Keratinocyte (primary cell): ENCODE data around the gene CYP11A1.

Experiments used
- EZH2 ChIP-seq: IDR thresholded peaks from one replicate; pipeline ENCODE4 v1.6.1; 2012; ENCODE audit warnings: inconsistent platforms, mild to moderate bottlenecking, low read length, moderate library complexity
- TF ChIP-seq, protein P1 (sequence below), 3 experiments: IDR thresholded peaks in 1 of 3; conservative IDR thresholded peaks in 1 of 3; optimal IDR thresholded peaks in 1 of 3; 2 replicates in 2 of 3; 3 replicates in 1 of 3; pipeline versions ENCODE3 to v1.5.1; 2011; ENCODE audit warnings: low read length in 3 of 3, mild to moderate bottlenecking in 3 of 3, moderate library complexity in 2 of 3, control low read depth in 1 of 3, inconsistent platforms in 1 of 3; ENCODE audit not compliant: insufficient read depth in 2 of 3; ENCODE audit errors: extremely low read depth in 1 of 3

DNA sequence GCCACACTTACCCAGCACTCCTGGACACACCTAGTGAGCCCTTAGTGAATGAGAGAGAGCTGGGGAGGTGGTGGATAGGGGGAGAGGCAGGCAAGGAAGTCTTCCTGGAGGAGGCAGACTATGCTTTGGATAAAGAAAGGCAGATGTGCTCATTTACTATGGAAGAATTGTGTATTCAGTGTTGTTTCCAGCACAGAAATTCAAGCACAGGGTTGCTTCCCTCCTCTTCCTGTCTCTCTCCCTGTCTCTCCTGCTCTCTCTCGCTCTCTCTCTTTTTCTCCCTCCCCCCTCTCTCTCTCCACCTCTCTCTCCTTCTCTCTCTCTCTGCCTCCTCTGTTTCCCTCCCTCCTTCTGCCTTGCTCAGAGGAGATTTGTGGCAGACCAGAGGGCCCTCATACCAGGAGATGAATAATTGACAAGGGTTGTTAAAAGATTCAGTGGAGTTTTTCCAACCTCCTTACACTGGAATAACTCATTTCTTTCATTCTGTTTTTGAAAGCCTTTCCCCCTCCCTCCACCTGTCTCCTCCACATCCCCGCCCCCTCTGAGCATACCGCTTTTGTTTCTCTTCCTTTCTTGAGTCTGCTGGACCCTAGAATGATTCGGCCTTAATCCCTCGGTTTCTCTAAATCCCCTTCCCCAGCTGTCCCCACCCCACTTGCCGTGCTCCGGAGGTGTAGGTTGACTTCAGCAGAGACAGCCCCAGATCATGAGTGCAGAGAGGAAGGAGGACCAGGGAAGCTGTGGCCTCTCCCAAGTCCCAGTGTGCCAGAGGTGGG, 65.7 kb downstream of the CYP11A1 start:
- TF ChIP-seq, protein P1, sequence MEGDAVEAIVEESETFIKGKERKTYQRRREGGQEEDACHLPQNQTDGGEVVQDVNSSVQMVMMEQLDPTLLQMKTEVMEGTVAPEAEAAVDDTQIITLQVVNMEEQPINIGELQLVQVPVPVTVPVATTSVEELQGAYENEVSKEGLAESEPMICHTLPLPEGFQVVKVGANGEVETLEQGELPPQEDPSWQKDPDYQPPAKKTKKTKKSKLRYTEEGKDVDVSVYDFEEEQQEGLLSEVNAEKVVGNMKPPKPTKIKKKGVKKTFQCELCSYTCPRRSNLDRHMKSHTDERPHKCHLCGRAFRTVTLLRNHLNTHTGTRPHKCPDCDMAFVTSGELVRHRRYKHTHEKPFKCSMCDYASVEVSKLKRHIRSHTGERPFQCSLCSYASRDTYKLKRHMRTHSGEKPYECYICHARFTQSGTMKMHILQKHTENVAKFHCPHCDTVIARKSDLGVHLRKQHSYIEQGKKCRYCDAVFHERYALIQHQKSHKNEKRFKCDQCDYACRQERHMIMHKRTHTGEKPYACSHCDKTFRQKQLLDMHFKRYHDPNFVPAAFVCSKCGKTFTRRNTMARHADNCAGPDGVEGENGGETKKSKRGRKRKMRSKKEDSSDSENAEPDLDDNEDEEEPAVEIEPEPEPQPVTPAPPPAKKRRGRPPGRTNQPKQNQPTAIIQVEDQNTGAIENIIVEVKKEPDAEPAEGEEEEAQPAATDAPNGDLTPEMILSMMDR (optimal IDR thresholded peaks at IDR 0.05 in 1 of 3, IDR thresholded peaks at IDR 0.05 in 1 of 3, conservative IDR thresholded peaks at IDR 0.05 in 1 of 3; ENCODE audit: extremely low read depth in 1 of 3, insufficient read depth in 2 of 3, low read length in 3 of 3), result no peak
- TF ChIP-seq EZH2, result no peak
